ENCODE data around the gene KANK3. TPM values are rescaled to one million over a fixed set of nuclear protein-coding genes. Genes with fewer than 3 reads are reported as not detected.

Gene KANK3
- total RNA-seq, 4 donors from 2014 or later: 7.1 to 16.0 (median 13.7) TPM

- no peaks in the 10 kb centered on the region for H3K27me3 ChIP-seq
These were observed 23.1 kb upstream of the KANK3 start for GRCh38 chr19:8366121-8366581.

GRCh38 chr19:8363803-8364771, 21.0 kb upstream of the KANK3 start, which contains the start of gene ANGPTL4:
ANGPTL4 (plus strand) TSS chr19:8364155; CDS start chr19:8364322, 167 bp downstream.
- TF ChIP-seq POLR2A (IDR thresholded peaks at IDR 0.05): peak; percentile 84 to 87
- TF ChIP-seq CTCF (IDR thresholded peaks at IDR 0.05 in 4 of 5, conservative IDR thresholded peaks at IDR 0.05 in 1 of 5): peak in 3 of 5 experiments; percentile 24 to 40 (median 36)
- in situ Hi-C loops (cut with MboI; ENCODE audit: low sequenced_read_pairs in 4 of 4) (no loop called here), intact Hi-C loops (cut with DNase I; ENCODE audit: low total_unique reads) (no loop called here)
- H3K4me3 ChIP-seq: peak within 1 kb of the TSS; percentile 73 to 87 (median 78)
- DNase-seq (peak; percentile 68 to 78), ATAC-seq (peak; percentile 22 to 29)
- H3K27ac ChIP-seq: peak within 1 kb of the TSS; percentile 89 to 99 (median 95)
- H3K4me1 ChIP-seq: peaks cover 52 to 78% of the 10 kb centered on the region in 2 donors
- no peaks in the 10 kb centered on the region for H3K27me3 ChIP-seq
- H3K9me3 ChIP-seq: no peaks in the 10 kb centered on the region
- H3K36me3 ChIP-seq: no peaks in the 10 kb centered on the region

More at GRCh38 chr19:8366121-8366581, 23.1 kb upstream of the KANK3 start:
- H3K9me3 ChIP-seq: no peaks in the 10 kb centered on the region
- peaks cover 0 to 8% of the 10 kb centered on the region in 2 donors for H3K36me3 ChIP-seq
- in situ Hi-C loops (cut with MboI; ENCODE audit: low sequenced_read_pairs in 4 of 4): no loop called here
- ATAC-seq (no peak), DNase-seq (no peak)
- intact Hi-C loops (cut with DNase I; ENCODE audit: low total_unique reads): no loop called here
- peak overlapping the region; percentile 66 to 99 (median 88) for H3K27ac ChIP-seq
- TF ChIP-seq POLR2A (IDR thresholded peaks at IDR 0.05): no peak
- TF ChIP-seq CTCF (IDR thresholded peaks at IDR 0.05 in 4 of 5, conservative IDR thresholded peaks at IDR 0.05 in 1 of 5): no peak
- peak overlapping the region; percentile 47 to 87 (median 78) for H3K4me3 ChIP-seq
- peaks cover 49 to 65% of the 10 kb centered on the region in 2 donors for H3K4me1 ChIP-seq

GRCh38 chr19:8361921-8362793, 19.1 kb upstream of the KANK3 start:
- intact Hi-C loops (cut with DNase I; ENCODE audit: low total_unique reads): loop anchor here (1.0 kb wide), 1 partner anchor 28 kb away; the partner anchor contains the start of gene RAB11B
- peak overlapping the region; percentile 89 to 99 (median 95) for H3K27ac ChIP-seq
- peak overlapping the region; percentile 35 to 80 (median 59) for H3K4me3 ChIP-seq
- DNase-seq (peak; percentile 97 to 99), ATAC-seq (peak; percentile 88 to 93)
- in situ Hi-C loops (cut with MboI; ENCODE audit: low sequenced_read_pairs in 4 of 4): no loop called here
- no peak for TF ChIP-seq POLR2A (IDR thresholded peaks at IDR 0.05)
- TF ChIP-seq CTCF (IDR thresholded peaks at IDR 0.05 in 4 of 5, conservative IDR thresholded peaks at IDR 0.05 in 1 of 5): no peak
- H3K9me3 ChIP-seq: no peaks in the 10 kb centered on the region
- peaks cover 36 to 63% of the 10 kb centered on the region in 2 donors for H3K4me1 ChIP-seq
- no peaks in the 10 kb centered on the region for H3K27me3 ChIP-seq
- no peaks in the 10 kb centered on the region for H3K36me3 ChIP-seq

GRCh38 chr19:8360196-8360595, 17.1 kb upstream of the KANK3 start:
- Histone ChIP-seq H3K9me3 (peaks cover 0 to 5% (median 0%) of the 10 kb centered on the region in 3 donors), H3K27ac (no peak overlapping the region), H3K36me3 (no peaks in the 10 kb centered on the region), H3K27me3 (no peaks in the 10 kb centered on the region), H3K4me1 (peaks cover 27 to 45% of the 10 kb centered on the region in 2 donors), H3K4me3 (no peak overlapping the region)
- in situ Hi-C loops (cut with MboI; ENCODE audit: low sequenced_read_pairs in 4 of 4): no loop called here
- DNase-seq: no peak
- intact Hi-C loops (cut with DNase I; ENCODE audit: low total_unique reads): no loop called here
- TF ChIP-seq CTCF (IDR thresholded peaks at IDR 0.05 in 4 of 5, conservative IDR thresholded peaks at IDR 0.05 in 1 of 5) (no peak), POLR2A (IDR thresholded peaks at IDR 0.05) (no peak)
- no peak for ATAC-seq
